Vagina (tissue), 2 donors: Measurements from ENCODE around the gene COL17A1.

Experiments used
- CTCF ChIP-seq, 3 experiments: fragments of 450-650 bp in 2 of 3; fragments of 200-600 bp in 1 of 3; sonication (generic) in 1 of 3; IDR thresholded peaks; one replicate each; pipeline ENCODE4 v1.5.1; 2017 to 2019; ENCODE audit warnings: antibody characterized with exemption in 3 of 3, mild to moderate bottlenecking in 2 of 3, moderate library complexity in 2 of 3
- POLR2A ChIP-seq, 2 donors: fragments of 450-650 bp; IDR thresholded peaks; one replicate each; pipeline ENCODE4 v1.6.1; 2017; ENCODE audit warnings: antibody characterized with exemption in 2 of 2, mild to moderate bottlenecking in 2 of 2, moderate library complexity in 2 of 2

- TF ChIP-seq CTCF (IDR thresholded peaks at IDR 0.05) (no peak), POLR2A (IDR thresholded peaks at IDR 0.05) (no peak)
Observed at GRCh38 chr10:104081998-104082397, 3.7 kb downstream of the COL17A1 start.
